Cardiac fibroblast (primary cell): ENCODE results near the gene COX14.

Experiments used
- DNase-seq, 2 donors: peaks; one replicate each; pipeline versions ENCODE4 v3.0.0 to v3.0.0-alpha.2; 2010; ENCODE audit warnings: low read depth in 2 of 2
- H3K4me3 ChIP-seq, 2 donors: replicated peaks in 1 of 2; 1 replicate in 1 of 2; 2 replicates in 1 of 2; pipeline ENCODE4 v1.5.1; 2011; ENCODE audit warnings: low read depth in 2 of 2, low read length in 2 of 2, mild to moderate bottlenecking in 2 of 2, moderate library complexity in 1 of 2
- TF ChIP-seq, protein P1 (sequence below): IDR thresholded peaks from one replicate; pipeline ENCODE4 v1.5.1; 2011; ENCODE audit warnings: low read depth, mild to moderate bottlenecking, low read length, inconsistent platforms

The COX14 gene

DNA sequence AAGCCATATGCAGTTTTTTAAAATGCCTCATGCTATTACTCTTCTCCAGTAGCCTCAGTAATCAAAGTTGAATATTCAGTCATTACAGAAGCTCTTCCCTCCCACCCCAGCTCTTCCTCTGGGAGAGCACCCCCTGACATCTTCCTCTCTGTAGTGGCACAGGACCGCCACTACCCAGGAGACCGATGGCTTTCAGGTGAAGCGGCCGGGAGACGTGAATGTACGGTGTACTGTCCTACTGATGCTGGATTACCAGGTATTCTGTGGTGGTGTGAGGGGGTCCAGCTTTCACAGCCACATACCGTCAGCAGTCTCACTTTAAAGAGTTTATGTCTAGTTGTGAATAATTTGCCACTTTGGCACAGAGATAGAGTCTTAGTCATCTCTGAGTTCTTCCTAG is 22.3 kb upstream of the COX14 start:
- no peak overlapping the region for H3K4me3 ChIP-seq
- TF ChIP-seq, protein P1, sequence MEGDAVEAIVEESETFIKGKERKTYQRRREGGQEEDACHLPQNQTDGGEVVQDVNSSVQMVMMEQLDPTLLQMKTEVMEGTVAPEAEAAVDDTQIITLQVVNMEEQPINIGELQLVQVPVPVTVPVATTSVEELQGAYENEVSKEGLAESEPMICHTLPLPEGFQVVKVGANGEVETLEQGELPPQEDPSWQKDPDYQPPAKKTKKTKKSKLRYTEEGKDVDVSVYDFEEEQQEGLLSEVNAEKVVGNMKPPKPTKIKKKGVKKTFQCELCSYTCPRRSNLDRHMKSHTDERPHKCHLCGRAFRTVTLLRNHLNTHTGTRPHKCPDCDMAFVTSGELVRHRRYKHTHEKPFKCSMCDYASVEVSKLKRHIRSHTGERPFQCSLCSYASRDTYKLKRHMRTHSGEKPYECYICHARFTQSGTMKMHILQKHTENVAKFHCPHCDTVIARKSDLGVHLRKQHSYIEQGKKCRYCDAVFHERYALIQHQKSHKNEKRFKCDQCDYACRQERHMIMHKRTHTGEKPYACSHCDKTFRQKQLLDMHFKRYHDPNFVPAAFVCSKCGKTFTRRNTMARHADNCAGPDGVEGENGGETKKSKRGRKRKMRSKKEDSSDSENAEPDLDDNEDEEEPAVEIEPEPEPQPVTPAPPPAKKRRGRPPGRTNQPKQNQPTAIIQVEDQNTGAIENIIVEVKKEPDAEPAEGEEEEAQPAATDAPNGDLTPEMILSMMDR, result no peak
- DNase-seq, result no peak

DNA sequence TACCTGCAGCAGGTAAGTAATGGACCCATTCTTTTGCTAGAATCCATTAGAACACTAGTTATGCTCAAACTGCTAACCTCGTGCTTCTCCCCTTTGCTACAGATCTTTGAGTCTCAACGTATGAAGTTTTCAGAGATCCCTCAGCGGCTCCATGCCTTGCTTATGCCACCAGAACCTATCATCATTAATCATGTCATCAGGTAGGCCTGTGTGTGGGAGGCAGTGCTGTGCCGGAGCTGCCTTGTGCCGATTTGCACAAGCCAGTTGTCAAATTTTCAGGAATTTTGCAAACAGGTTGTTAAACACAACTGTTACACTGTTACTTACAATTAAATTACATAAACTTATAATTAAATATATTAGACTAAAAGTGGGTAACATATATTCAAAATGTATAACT is 21.6 kb upstream of the COX14 start:
- TF ChIP-seq, protein P1, result no peak
- DNase-seq, result no peak
- no peak overlapping the region for H3K4me3 ChIP-seq

DNA sequence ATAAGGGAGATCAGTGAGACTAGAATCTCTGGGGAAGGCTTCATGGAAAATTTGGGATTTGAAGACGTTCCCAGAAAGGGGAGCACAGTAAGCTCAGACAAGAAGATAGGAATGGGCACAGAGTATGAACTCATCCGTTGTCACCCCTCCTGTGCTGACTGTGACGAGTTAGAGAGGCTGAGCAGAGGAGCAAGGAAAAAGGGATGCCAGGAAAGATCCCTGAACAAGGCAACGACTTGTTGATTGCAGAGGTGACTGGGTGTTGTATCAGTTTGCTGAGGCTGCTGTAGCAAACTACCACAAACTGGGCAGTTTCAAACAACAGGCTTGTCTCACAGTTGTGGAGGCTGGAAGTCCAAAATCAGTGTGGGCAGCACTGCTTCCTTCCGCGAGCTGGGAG is 14.1 kb upstream of the COX14 start:
- TF ChIP-seq, protein P1, result no peak
- DNase-seq, result no peak
- no peak overlapping the region for H3K4me3 ChIP-seq

DNA sequence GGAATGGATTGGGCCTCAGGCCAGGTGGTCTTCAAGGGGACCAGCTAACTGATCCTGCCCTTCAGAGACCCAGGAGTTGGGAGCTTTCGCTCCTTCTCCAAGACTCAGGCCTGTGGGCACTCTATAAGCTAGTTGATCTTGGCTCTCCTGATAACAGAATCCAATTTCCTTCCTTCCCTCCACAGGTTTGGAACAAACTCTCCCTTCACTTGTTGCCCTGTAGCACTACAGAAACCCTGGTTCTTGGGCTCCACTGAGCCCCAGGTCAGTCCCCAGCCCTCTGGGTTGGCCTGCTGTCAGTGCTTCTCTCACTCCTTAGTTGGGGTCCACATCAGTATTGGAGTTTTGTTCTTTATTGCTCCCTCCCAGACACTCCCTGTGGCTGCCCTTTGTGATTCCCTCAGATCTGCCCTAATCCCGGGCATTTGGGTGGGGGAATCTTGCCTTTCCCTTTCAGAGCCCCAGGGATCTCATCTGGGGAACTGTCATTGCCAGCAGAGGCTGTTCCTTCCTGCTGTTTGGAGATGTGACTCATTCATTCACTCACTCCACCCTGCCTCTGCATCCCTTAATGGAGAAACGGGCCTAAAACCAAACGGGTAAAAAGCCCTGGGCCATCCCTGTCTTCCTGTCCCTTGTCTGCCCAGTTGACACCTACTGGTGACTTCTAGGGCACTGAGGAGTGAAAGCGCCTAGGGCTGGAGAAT is 12.6 kb upstream of the COX14 start:
- no peak overlapping the region for H3K4me3 ChIP-seq
- peak; percentile 24 to 56 for DNase-seq
- TF ChIP-seq, protein P1, result no peak

DNA sequence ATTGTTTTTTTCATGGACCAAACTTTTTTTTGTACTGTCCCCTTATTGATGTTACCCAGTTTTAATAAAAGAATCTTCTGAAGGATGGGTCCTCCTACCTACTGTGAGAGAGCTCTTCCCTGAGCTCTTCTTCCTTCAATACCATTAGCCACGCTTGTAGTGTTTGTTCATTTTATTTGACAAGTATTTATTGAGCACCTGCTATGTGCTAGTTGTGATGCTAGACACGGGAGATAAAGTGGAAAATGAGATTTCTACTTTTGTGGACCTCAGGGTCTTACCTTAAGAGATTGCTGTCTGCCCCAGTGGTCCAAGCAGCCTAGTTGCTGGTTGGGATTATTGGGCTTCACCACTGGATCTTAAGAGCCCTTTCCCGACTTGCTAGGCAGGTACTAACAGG is 11.5 kb upstream of the COX14 start:
- TF ChIP-seq, protein P1, result no peak
- no peak overlapping the region for H3K4me3 ChIP-seq
- DNase-seq, result no peak

DNA sequence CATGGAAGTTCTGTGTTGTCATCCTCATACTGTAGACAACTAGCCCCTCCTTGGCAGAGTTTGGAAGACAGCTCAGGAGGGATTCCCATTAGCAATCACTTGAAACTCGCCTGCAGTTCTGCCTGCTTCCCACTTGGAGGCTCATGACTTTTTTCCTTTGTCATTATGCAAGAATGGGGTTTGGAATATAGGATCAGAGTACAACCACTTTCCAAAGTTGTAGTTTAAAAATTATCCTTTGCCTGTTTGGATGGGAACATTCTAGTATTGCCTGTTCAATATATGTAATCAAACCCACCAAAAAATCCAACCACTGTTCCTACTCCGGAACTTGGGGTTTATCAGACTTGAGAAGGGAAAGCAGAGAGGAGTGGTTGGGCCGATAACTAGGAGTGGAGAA is 10.4 kb upstream of the COX14 start:
- TF ChIP-seq, protein P1, result peak; percentile 51
- DNase-seq, result peak; percentile 57 to 66

DNA sequence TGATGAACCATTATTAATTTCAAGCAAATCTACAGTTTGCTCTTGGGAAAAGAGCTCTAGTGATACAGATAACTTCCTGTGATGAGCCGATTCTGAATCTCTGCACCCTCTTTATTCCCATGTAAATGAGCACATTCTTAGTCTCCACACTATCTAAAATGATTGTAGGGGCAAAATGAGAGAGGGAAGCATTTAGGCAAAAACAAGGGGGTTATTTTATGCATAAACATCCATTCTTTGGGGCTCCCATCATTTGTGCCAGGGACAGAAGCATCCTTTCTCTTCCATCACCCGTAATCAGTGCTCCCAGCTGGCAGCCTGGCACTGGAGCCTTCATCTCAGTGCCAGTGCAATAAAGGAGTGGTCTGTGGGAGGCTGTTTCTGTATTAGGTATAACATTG is 9.9 kb upstream of the COX14 start:
- no peak for DNase-seq
- no peak overlapping the region for H3K4me3 ChIP-seq
- TF ChIP-seq, protein P1, result no peak

More for the DNA sequence above, 10.4 kb upstream of the COX14 start:
- no peak overlapping the region for H3K4me3 ChIP-seq
